Loucy (cell line): Measurements from ENCODE around the gene HS3ST2.

ENCODE experiments used
- H2AFZ ChIP-seq: fragments of 200-600 bp; sonication (generic); 2 replicates; pipeline ENCODE4 v1.6.0; 2016; ENCODE audit warnings: antibody characterized with exemption, mild to moderate bottlenecking, low read length, moderate library complexity
- H3F3A ChIP-seq: fragments of 200-600 bp; 2 replicates; pipeline ENCODE4 v1.6.0; 2016; ENCODE audit warnings: antibody characterized with exemption, low read depth, mild to moderate bottlenecking
- H3K27me3 ChIP-seq: fragments of 200-600 bp; sonication (generic); 2 replicates; pipeline ENCODE4 v1.6.1; 2014; ENCODE audit warnings: low read length, mild to moderate bottlenecking; ENCODE audit not compliant: insufficient read depth, poor library complexity, severe bottlenecking
- H3K36me3 ChIP-seq: fragments of 200-600 bp; sonication (generic); 2 replicates; pipeline ENCODE4 v1.6.1; 2016; ENCODE audit warnings: low read length; ENCODE audit not compliant: insufficient read depth
- H3K4me1 ChIP-seq: fragments of 200-600 bp; sonication (generic); 2 replicates; pipeline ENCODE4 v1.5.1; 2014; ENCODE audit warnings: low read length, mild to moderate bottlenecking; ENCODE audit not compliant: insufficient read depth, poor library complexity, severe bottlenecking
- H3K4me2 ChIP-seq: fragments of 200-600 bp; sonication (generic); 2 replicates; pipeline ENCODE4 v1.6.0; 2014; ENCODE audit warnings: antibody characterized with exemption, low read length, low read depth, mild to moderate bottlenecking; ENCODE audit not compliant: poor library complexity, severe bottlenecking
- H3K4me3 ChIP-seq: fragments of 200-600 bp; sonication (generic); 2 replicates; pipeline ENCODE4 v1.5.1; 2014; ENCODE audit warnings: low read length, mild to moderate bottlenecking, mixed read lengths; ENCODE audit not compliant: poor library complexity, severe bottlenecking
- H3K79me2 ChIP-seq: fragments of 200-600 bp; sonication (generic); 2 replicates; pipeline ENCODE4 v1.6.1; 2014; ENCODE audit warnings: low read length; ENCODE audit not compliant: insufficient read depth
- H3K9ac ChIP-seq: fragments of 200-600 bp; sonication (generic); 2 replicates; pipeline ENCODE4 v1.6.0; 2014; ENCODE audit warnings: mild to moderate bottlenecking, low read depth, low read length, moderate library complexity; ENCODE audit not compliant: poor library complexity, severe bottlenecking
- H3K9me2 ChIP-seq: fragments of 200-600 bp; sonication (generic); replicated peaks from 2 replicates; pipeline ENCODE4 v1.6.1; 2016; ENCODE audit warnings: low read depth, low read length, mixed read lengths
- H3K9me3 ChIP-seq: fragments of 200-600 bp; sonication (generic); 2 replicates; pipeline ENCODE4 v1.6.1; 2014; ENCODE audit warnings: mild to moderate bottlenecking, antibody characterized with exemption, low read length, low read depth; ENCODE audit not compliant: insufficient read depth
- H4K20me1 ChIP-seq: fragments of 200-600 bp; sonication (generic); 2 replicates; pipeline ENCODE4 v1.6.0; 2014; ENCODE audit warnings: antibody characterized with exemption, low read length, mild to moderate bottlenecking; ENCODE audit not compliant: insufficient read depth, poor library complexity, severe bottlenecking
- CTCF ChIP-seq: fragments of 200-600 bp; sonication (generic); conservative IDR thresholded peaks from 2 replicates; pipeline ENCODE4 v1.5.1; 2014; ENCODE audit warnings: mild to moderate bottlenecking, antibody characterized with exemption, low read length
- EZH2phosphoT487 ChIP-seq: fragments of 200-600 bp; IDR thresholded peaks from 2 replicates; pipeline ENCODE4 v1.6.1; 2018; ENCODE audit warnings: antibody characterized with exemption, mild to moderate bottlenecking, moderate library complexity, borderline replicate concordance

The HS3ST2 gene

GRCh38 chr16:22813223-22813947 is 577 bp upstream of the HS3ST2 start:
- no peaks in the 10 kb centered on the region for H3K79me2 ChIP-seq
- TF ChIP-seq EZH2phosphoT487 (no peak), CTCF (no peak)
- no peaks in the 10 kb centered on the region for H3K27me3 ChIP-seq
- H4K20me1 ChIP-seq, result no peaks in the 10 kb centered on the region
- H3F3A ChIP-seq, result no peaks in the 10 kb centered on the region
- peaks cover 4% of the 10 kb centered on the region for H3K4me1 ChIP-seq
- H3K9ac ChIP-seq, result no peak overlapping the region
- H3K36me3 ChIP-seq, result no peaks in the 10 kb centered on the region
- H3K4me2 ChIP-seq, result no peak overlapping the region
- H2AFZ ChIP-seq, result no peak overlapping the region
- H3K4me3 ChIP-seq, result no peak overlapping the region
- H3K9me3 ChIP-seq, result no peaks in the 10 kb centered on the region
- no peaks in the 10 kb centered on the region for H3K9me2 ChIP-seq

GRCh38 chr16:22814711-22815105 is 746 bp downstream of the HS3ST2 start:
- Histone ChIP-seq H3K27me3 (no peaks in the 10 kb centered on the region), H3K9ac (no peak overlapping the region), H3K36me3 (no peaks in the 10 kb centered on the region), H3K9me2 (no peaks in the 10 kb centered on the region), H2AFZ (no peak overlapping the region), H3K4me3 (no peak overlapping the region), H3K79me2 (no peaks in the 10 kb centered on the region), H3F3A (no peaks in the 10 kb centered on the region), H3K9me3 (no peaks in the 10 kb centered on the region), H4K20me1 (no peaks in the 10 kb centered on the region), H3K4me1 (peaks cover 4% of the 10 kb centered on the region), H3K4me2 (no peak overlapping the region)
- TF ChIP-seq CTCF (no peak), EZH2phosphoT487 (no peak)

- Histone ChIP-seq H3K27me3 (no peaks in the 10 kb centered on the region), H3K79me2 (no peaks in the 10 kb centered on the region), H3K36me3 (no peaks in the 10 kb centered on the region), H4K20me1 (no peaks in the 10 kb centered on the region), H3K9me3 (no peaks in the 10 kb centered on the region), H3K4me3 (no peak overlapping the region), H3K9ac (no peak overlapping the region), H2AFZ (no peak overlapping the region), H3K9me2 (no peaks in the 10 kb centered on the region), H3F3A (no peaks in the 10 kb centered on the region), H3K4me2 (no peak overlapping the region), H3K4me1 (peaks cover 4% of the 10 kb centered on the region)
- TF ChIP-seq CTCF (no peak), EZH2phosphoT487 (no peak)
These were observed 1.9 kb downstream of the HS3ST2 start for GRCh38 chr16:22815863-22816262.
